H1 (cell line): ENCODE measurements around the gene OTOP3. TPM values are rescaled to one million over a fixed set of nuclear protein-coding genes. Genes with fewer than 3 reads are reported as not detected.
A peak's percentile ranks its signal among the peaks of the same experiment; 100 is the strongest.

ENCODE experiments used
- CTCF ChIA-PET: fragments of 300-600 bp; sonication (Branson Sonifier 250); formaldehyde crosslinking; loops from one replicate; lab custom pipeline; 2021; ENCODE audit not compliant: partially characterized antibody; lab: Charles Lee
- POLR2A ChIA-PET: fragments of 300-600 bp; sonication (Branson Sonifier 250); formaldehyde crosslinking; loops from one replicate; lab custom pipeline; 2021; ENCODE audit warnings: inconsistent platforms; ENCODE audit not compliant: partially characterized antibody; lab: Charles Lee
- DNase-seq, 2 experiments: peaks; one replicate each; pipeline versions ENCODE4 v3.0.0 to v3.0.0-alpha.2; 2010 to 2022; ENCODE audit warnings: low spot score in 2 of 2, low read depth in 1 of 2, mixed read lengths in 1 of 2
- FAIRE-seq: peaks from 2 replicates; lab custom pipeline; 2011; peaks lifted over from hg19 to GRCh38; lab: Jason Lieb, UNC
- H2AFZ ChIP-seq: 2 replicates; pipeline ENCODE4 v1.8.1; 2012; ENCODE audit warnings: low read length, inconsistent platforms
- H2AK5ac ChIP-seq: 2 replicates; pipeline ENCODE4 v1.6.1; 2013; ENCODE audit warnings: low read depth, low read length
- H2BK120ac ChIP-seq: replicated peaks from 2 replicates; pipeline ENCODE3; 2013; ENCODE audit warnings: low read depth, low read length, inconsistent platforms
- H2BK12ac ChIP-seq: 2 replicates; pipeline ENCODE4 v1.6.1; 2013; ENCODE audit warnings: low read depth, low read length
- H2BK15ac ChIP-seq: 2 replicates; pipeline ENCODE4 v1.6.1; 2013; ENCODE audit warnings: low read length
- H2BK20ac ChIP-seq: 2 replicates; pipeline ENCODE4 v1.6.1; 2013; ENCODE audit warnings: low read length
- H2BK5ac ChIP-seq: 2 replicates; pipeline ENCODE4 v1.6.1; 2013; ENCODE audit warnings: low read depth, low read length
- H3K14ac ChIP-seq: 2 replicates; pipeline ENCODE4 v1.6.1; 2013; ENCODE audit warnings: inconsistent platforms; ENCODE audit not compliant: insufficient read length
- H3K18ac ChIP-seq: 2 replicates; pipeline ENCODE4 v1.6.1; 2013; ENCODE audit warnings: low read length; ENCODE audit errors: extremely low read depth
- H3K23ac ChIP-seq: 2 replicates; pipeline ENCODE4 v1.6.1; 2013; ENCODE audit warnings: inconsistent platforms; ENCODE audit not compliant: insufficient read length
- H3K23me2 ChIP-seq: 2 replicates; pipeline ENCODE4 v1.6.1; 2013; ENCODE audit warnings: low read depth, low read length
- H3K27ac ChIP-seq: 2 replicates; pipeline ENCODE4 v1.6.1; 2011; ENCODE audit warnings: low read depth, low read length, inconsistent platforms
- H3K27me3 ChIP-seq, 4 experiments: replicated peaks in 1 of 4; 1 replicate in 1 of 4; 2 replicates in 3 of 4; pipeline versions ENCODE4 v1.6.1 to v1.8.1; 2011 to 2013; ENCODE audit warnings: low read length in 3 of 4, mild to moderate bottlenecking in 3 of 4, inconsistent platforms in 2 of 4, mixed read lengths in 2 of 4, moderate library complexity in 1 of 4; ENCODE audit not compliant: control insufficient read depth in 3 of 4, insufficient read depth in 3 of 4; ENCODE audit errors: extremely low read depth in 1 of 4
- H3K36me3 ChIP-seq, 4 experiments: 2 replicates each; pipeline versions ENCODE4 v1.6.1 to v1.8.1; 2011 to 2013; ENCODE audit warnings: mild to moderate bottlenecking in 4 of 4, low read length in 3 of 4, moderate library complexity in 2 of 4, control low read depth in 1 of 4, inconsistent platforms in 1 of 4; ENCODE audit not compliant: insufficient read depth in 4 of 4, control insufficient read depth in 2 of 4
- H3K4ac ChIP-seq: replicated peaks from 2 replicates; pipeline ENCODE3; 2013; ENCODE audit warnings: low read length, low read depth, mixed read lengths, inconsistent platforms; ENCODE audit not compliant: insufficient read length
- H3K4me1 ChIP-seq, 4 experiments: replicated peaks in 1 of 4; 1 replicate in 1 of 4; 2 replicates in 3 of 4; pipeline versions ENCODE4 v1.6.1 to v1.8.1; 2011 to 2013; ENCODE audit warnings: low read length in 3 of 4, inconsistent platforms in 2 of 4, mixed read lengths in 1 of 4; ENCODE audit not compliant: insufficient read depth in 4 of 4, control insufficient read depth in 3 of 4
- H3K4me2 ChIP-seq, 2 experiments: 2 replicates each; pipeline versions ENCODE4 v1.6.1 to v1.8.1; 2011 to 2013; ENCODE audit warnings: low read depth in 2 of 2, low read length in 2 of 2, control low read depth in 1 of 2, inconsistent platforms in 1 of 2, mild to moderate bottlenecking in 1 of 2; ENCODE audit not compliant: insufficient read depth in 1 of 2
- H3K4me3 ChIP-seq, 4 experiments: fragments of 200-600, 300-600 bp in 1 of 4; sonication (generic), shearing (Covaris generic), sonication (Bioruptor Twin) in 1 of 4; 2 replicates each; pipeline versions ENCODE4 v1.5.1 to v1.8.1; 2011 to 2016; ENCODE audit warnings: low read length in 4 of 4, low read depth in 3 of 4, control low read depth in 2 of 4, inconsistent platforms in 2 of 4, mild to moderate bottlenecking in 2 of 4, mixed read lengths in 1 of 4, moderate library complexity in 1 of 4; ENCODE audit not compliant: insufficient read depth in 2 of 4; ENCODE audit errors: extremely low read depth in 1 of 4
- H3K56ac ChIP-seq: replicated peaks from 2 replicates; pipeline ENCODE3; 2013; ENCODE audit warnings: low read depth, mild to moderate bottlenecking, mixed read lengths, low read length, inconsistent platforms; ENCODE audit not compliant: insufficient read length
- H3K79me1 ChIP-seq: 2 replicates; pipeline ENCODE4 v1.6.1; 2013; ENCODE audit warnings: low read depth, low read length, control low read depth
- H3K79me2 ChIP-seq, 2 experiments: 2 replicates each; pipeline versions ENCODE4 v1.6.1 to v1.8.1; 2012 to 2013; ENCODE audit warnings: low read length in 2 of 2, mild to moderate bottlenecking in 2 of 2, inconsistent platforms in 1 of 2; ENCODE audit not compliant: insufficient read depth in 2 of 2, control insufficient read depth in 1 of 2
- H3K9ac ChIP-seq, 4 experiments: replicated peaks in 1 of 4; 1 replicate in 1 of 4; 2 replicates in 3 of 4; pipeline versions ENCODE4 v1.6.1 to v1.8.1; 2011 to 2013; ENCODE audit warnings: low read depth in 3 of 4, low read length in 3 of 4, control low read depth in 2 of 4, mild to moderate bottlenecking in 2 of 4, moderate library complexity in 2 of 4, inconsistent platforms in 1 of 4; ENCODE audit errors: extremely low read depth in 1 of 4
- H3K9me3 ChIP-seq, 2 experiments: 2 replicates each; pipeline versions ENCODE4 v1.6.1 to v1.8.1; 2012 to 2013; ENCODE audit warnings: mild to moderate bottlenecking in 2 of 2, moderate library complexity in 2 of 2, control low read depth in 1 of 2, inconsistent platforms in 1 of 2, low read depth in 1 of 2, low read length in 1 of 2, mixed read lengths in 1 of 2; ENCODE audit not compliant: insufficient read depth in 2 of 2
- H4K20me1 ChIP-seq, 2 experiments: replicated peaks in 1 of 2; 2 replicates each; pipeline versions ENCODE3 to v1.8.1; 2011 to 2013; ENCODE audit warnings: inconsistent platforms in 2 of 2, low read length in 2 of 2, mild to moderate bottlenecking in 1 of 2; ENCODE audit not compliant: insufficient read depth in 2 of 2, control insufficient read depth in 1 of 2
- H4K5ac ChIP-seq: 2 replicates; pipeline ENCODE4 v1.6.1; 2013; ENCODE audit warnings: low read length, low read depth, mixed read lengths, inconsistent platforms; ENCODE audit not compliant: insufficient read length
- H4K8ac ChIP-seq: 2 replicates; pipeline ENCODE4 v1.8.0; 2013; ENCODE audit warnings: mild to moderate bottlenecking, moderate library complexity, low read length, inconsistent platforms; ENCODE audit not compliant: insufficient read depth; ENCODE audit errors: extremely low read depth
- H4K91ac ChIP-seq: replicated peaks from 2 replicates; pipeline ENCODE3; 2013; ENCODE audit warnings: low read length, mixed read lengths, inconsistent platforms; ENCODE audit not compliant: insufficient read length
- BCL11A ChIP-seq, 2 experiments: IDR thresholded peaks; one replicate each; pipeline ENCODE4 v1.6.1; 2011; ENCODE audit warnings: low read depth in 2 of 2, low read length in 2 of 2, mild to moderate bottlenecking in 2 of 2
- HDAC6 ChIP-seq: IDR thresholded peaks from one replicate; pipeline ENCODE4 v1.7.1; 2012; ENCODE audit warnings: low read depth, mild to moderate bottlenecking, inconsistent platforms, low read length, moderate library complexity
- JUND ChIP-seq: IDR thresholded peaks from 2 replicates; pipeline ENCODE4 v1.6.1; 2011; ENCODE audit warnings: mild to moderate bottlenecking, improper control_type of control experiment, low read length
- KDM1A ChIP-seq: fragments of 200-600, 300-600 bp; sonication (generic); IDR thresholded peaks from 2 replicates; pipeline ENCODE4 v1.7.1; 2016; ENCODE audit warnings: mild to moderate bottlenecking, low read length, borderline replicate concordance
- MAFK ChIP-seq: IDR thresholded peaks from 2 replicates; pipeline ENCODE4 v1.6.1; 2012; ENCODE audit warnings: low read depth, mild to moderate bottlenecking, improper control_type of control experiment, low read length
- SIRT6 ChIP-seq: IDR thresholded peaks from one replicate; pipeline ENCODE4 v1.7.1; 2012; ENCODE audit warnings: low read length, inconsistent platforms
- SIX5 ChIP-seq: IDR thresholded peaks from 2 replicates; pipeline ENCODE4 v1.6.1; 2011; ENCODE audit warnings: mild to moderate bottlenecking, low read depth, low read length
- SUZ12 ChIP-seq: fragments of 200-600 bp; sonication (generic); IDR thresholded peaks from 2 replicates; pipeline ENCODE4 v1.6.1; 2012; ENCODE audit warnings: mild to moderate bottlenecking, inconsistent platforms, low read length, moderate library complexity, mixed read lengths
- WGBS, 2 experiments: shearing (Covaris generic) in 1 of 2; methylation state at CpG; one replicate each; pipeline versions ENCODE4 v1.1.6 to v1.1.7; 2013 to 2015; ENCODE audit warnings: low lambda C conversion rate in 2 of 2, mixed read lengths in 2 of 2, inconsistent platforms in 1 of 2, low coverage in 1 of 2, missing lambda C conversion rate in 1 of 2; ENCODE audit not compliant: insufficient replicate concordance in 2 of 2, insufficient coverage in 1 of 2, insufficient read length in 1 of 2; ENCODE audit errors: extremely low coverage in 1 of 2, missing lambda C conversion rate in 1 of 2; 5-methylcytosine and 5-hydroxymethylcytosine counted together
- polyA plus RNA-seq, 7 experiments: library from polyadenylated mRNA; depleted of rRNA in 3 of 7; stranded (reverse) in 5 of 7; unstranded in 2 of 7; fragments of >200 nt in 5 of 7; fragments of 200-250 nt in 2 of 7; gene quantifications; 1 replicate in 5 of 7; 2 replicates in 1 of 7; 4 replicates in 1 of 7; pipeline versions ENCODE4 v1.2.1 to v1.2.3, GENCODE V29; 2011 to 2013; ENCODE audit warnings: missing spikeins in 2 of 7, mixed read lengths in 2 of 7
- total RNA-seq: library from RNA; stranded (reverse); fragmentation: NEBNext Ultra II Directional; extraction: Animal tissue kit (Norgen Biotek cat#: 25700); gene quantifications from 2 replicates; pipeline ENCODE4 v1.2.1, GENCODE V29; 2021

OTOP3 gene
- total and polyA plus RNA-seq, 2 of the 8 experiments (the other 6 are each of a cell fraction or from before 2014, with no cell fraction given): 0.05 TPM; not detected in 1

DNA sequence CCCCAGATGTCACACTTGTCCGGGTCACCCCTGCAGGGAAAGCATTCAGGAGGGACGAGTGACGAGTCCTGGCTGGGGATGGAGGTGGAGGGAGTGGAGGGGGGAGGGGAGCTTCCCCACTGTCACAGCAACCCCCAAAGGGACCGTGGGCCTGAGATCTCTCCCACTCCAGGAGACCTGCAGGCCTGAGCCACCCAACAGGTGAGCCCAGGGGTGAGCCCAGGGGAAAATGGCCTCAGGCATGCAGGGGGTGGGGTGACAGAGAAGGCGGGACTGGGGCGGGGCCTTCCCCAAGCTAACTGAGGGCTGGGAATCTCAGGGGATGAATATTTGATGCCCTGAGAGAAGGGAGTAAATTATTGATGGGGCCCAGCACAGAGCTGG is 15.1 kb upstream of the OTOP3 start:
- Histone ChIP-seq H2BK15ac (peak overlapping the region; percentile 99; the same call in 1 of the 2 replicates), H3K27ac (no peak overlapping the region), H2BK20ac (peak overlapping the region; percentile 15; the same call in 1 of the 2 replicates), H3K4me2 (no peak overlapping the region), H3K4ac (no peak overlapping the region), H3K27me3 (peaks cover 32 to 41% (median 34%) of the 10 kb centered on the region in 4 experiments), H3K56ac (no peak overlapping the region), H2AK5ac (no peak overlapping the region), H2AFZ (no peak overlapping the region), H3K18ac (peak overlapping the region; percentile 55), H4K8ac (peak overlapping the region; percentile 32; the same call in 1 of the 2 replicates), H3K9me3 (no peaks in the 10 kb centered on the region), H3K79me2 (no peaks in the 10 kb centered on the region), H2BK12ac (peak overlapping the region; percentile 99; the same call in 1 of the 2 replicates), H3K4me3 (no peak overlapping the region), H4K5ac (no peak overlapping the region), H2BK120ac (no peak overlapping the region), H4K91ac (peak overlapping the region; percentile 90), H3K79me1 (no peaks in the 10 kb centered on the region), H3K9ac (no peak overlapping the region), H4K20me1 (peaks cover 0 to 9% of the 10 kb centered on the region in 2 experiments), H3K23ac (no peak overlapping the region), H2BK5ac (no peak overlapping the region), H3K23me2 (peaks cover 9% of the 10 kb centered on the region; the same call in 1 of the 2 replicates), H3K14ac (no peak overlapping the region), H3K4me1 (peaks cover 0 to 19% (median 16%) of the 10 kb centered on the region in 4 experiments; a peak in 6 of 7 replicates), H3K36me3 (no peaks in the 10 kb centered on the region; a peak in 1 of 8 replicates)
- FAIRE-seq: no peak
- WGBS, 2 experiments: 80% methylated on average over 5 of the region's 6 CpGs; no CpG with 5 or more reads in 1 of the 2 experiments
- ChIA-PET CTCF (interaction anchor here (1.1 to 49.9 kb wide), 13 partner anchors 10 to 130 kb away, joined by 3 to 1072 read pairs (median 5); partner anchors contain the start of genes FADS6, FDXR and OTOP3), POLR2A (interaction anchor here (1.1 to 1.4 kb wide), 4 partner anchors 14 to 55 kb away, joined by 3 to 7 read pairs (median 4); partner anchors contain the start of gene FDXR)
- TF ChIP-seq JUND (no peak), SIRT6 (no peak), KDM1A (no peak), MAFK (no peak), HDAC6 (no peak), SIX5 (no peak), BCL11A (IDR thresholded peaks at IDR 0.05; ENCODE audit: low read depth in 2 of 2, low read length in 2 of 2) (no peak), SUZ12 (no peak)
- no peak for DNase-seq
